Endothelial cell of umbilical vein (primary cell): Measurements from ENCODE around the gene CSMD2. TPM values are rescaled to one million over a fixed set of nuclear protein-coding genes. Genes with fewer than 3 reads are reported as not detected.

Experiments
- BruUV-seq: library from RNA; stranded (reverse); fragments of 400-500 nt; replicated peaks from 2 replicates; lab custom pipeline; 2021; lab: Mats Ljungman, UMichigan
- CTCF ChIA-PET: fragments of 300-600, 350-600 bp; sonication (Branson Sonifier 250); formaldehyde crosslinking; loops from one replicate; lab custom pipeline; 2021; ENCODE audit warnings: antibody characterized with exemption, inconsistent platforms; lab: Charles Lee
- POLR2A ChIA-PET: fragments of 300-600, 350-600 bp; sonication (Branson Sonifier 250); formaldehyde crosslinking; loops from one replicate; lab custom pipeline; 2021; ENCODE audit warnings: antibody characterized with exemption, inconsistent platforms; lab: Charles Lee
- DNase-seq: peaks from one replicate; pipeline ENCODE4 v3.0.0-alpha.2; 2011; ENCODE audit warnings: low read depth, low spot score
- FAIRE-seq: peaks from 2 replicates; lab custom pipeline; 2011; peaks lifted over from hg19 to GRCh38; lab: Jason Lieb, UNC
- H2AFZ ChIP-seq: 2 replicates; pipeline ENCODE4 v1.6.0; 2012; ENCODE audit warnings: low read depth, low read length, control low read depth, inconsistent platforms
- H3K27ac ChIP-seq: 2 replicates; pipeline ENCODE4 v1.5.1; 2011; ENCODE audit warnings: low read depth, mild to moderate bottlenecking, control low read depth, low read length, moderate library complexity; ENCODE audit not compliant: insufficient read depth
- H3K27me3 ChIP-seq, 2 experiments: 2 replicates each; pipeline versions ENCODE4 v1.6.0 to v1.6.1; 2011; ENCODE audit warnings: low read length in 2 of 2, mixed read lengths in 1 of 2; ENCODE audit not compliant: control insufficient read depth in 2 of 2, insufficient read depth in 2 of 2
- H3K36me3 ChIP-seq, 2 experiments: 2 replicates in 1 of 2; 3 replicates in 1 of 2; pipeline ENCODE4 v1.5.1; 2011; ENCODE audit warnings: low read length in 2 of 2, mild to moderate bottlenecking in 1 of 2, moderate library complexity in 1 of 2; ENCODE audit not compliant: control insufficient read depth in 2 of 2, insufficient read depth in 2 of 2; ENCODE audit errors: extremely low read depth in 1 of 2
- H3K4me1 ChIP-seq: 3 replicates; pipeline ENCODE4 v1.5.1; 2011; ENCODE audit warnings: mild to moderate bottlenecking, low read length; ENCODE audit not compliant: control insufficient read depth, insufficient read depth; ENCODE audit errors: extremely low read depth
- H3K4me2 ChIP-seq: 2 replicates; pipeline ENCODE4 v1.6.1; 2011; ENCODE audit warnings: low read length, control low read depth, mixed read lengths; ENCODE audit not compliant: insufficient read depth
- H3K4me3 ChIP-seq, 3 experiments: fragments of 200-600 bp in 1 of 3; sonication (generic), shearing (Covaris generic) in 1 of 3; replicated peaks in 1 of 3; 2 replicates each; pipeline ENCODE4 v1.5.1; 2011 to 2016; ENCODE audit warnings: control low read depth in 3 of 3, low read length in 3 of 3, mild to moderate bottlenecking in 2 of 3, inconsistent platforms in 1 of 3, low read depth in 1 of 3, moderate library complexity in 1 of 3; ENCODE audit not compliant: insufficient read depth in 1 of 3
- H3K79me2 ChIP-seq: 2 replicates; pipeline ENCODE4 v1.6.0; 2012; ENCODE audit warnings: low read length, inconsistent platforms; ENCODE audit not compliant: control insufficient read depth, insufficient read depth
- H3K9ac ChIP-seq: replicated peaks from 2 replicates; pipeline ENCODE3; 2011; ENCODE audit warnings: low read length, control low read depth; ENCODE audit not compliant: insufficient read depth; ENCODE audit errors: extremely low read depth
- H3K9me1 ChIP-seq: replicated peaks from 3 replicates; pipeline ENCODE4 v1.6.0; 2011; ENCODE audit warnings: mild to moderate bottlenecking, low read length; ENCODE audit not compliant: control insufficient read depth, insufficient read depth; ENCODE audit errors: extremely low read depth
- H3K9me3 ChIP-seq: replicated peaks from 2 replicates; pipeline ENCODE4 v1.5.1; 2012; ENCODE audit warnings: low read length, inconsistent platforms; ENCODE audit not compliant: control insufficient read depth, insufficient read depth
- H4K20me1 ChIP-seq: replicated peaks from 2 replicates; pipeline ENCODE3; 2011; ENCODE audit warnings: mild to moderate bottlenecking, low read length; ENCODE audit not compliant: control insufficient read depth, insufficient read depth; ENCODE audit errors: extremely low read depth
- EZH2 ChIP-seq: IDR thresholded peaks from 2 replicates; pipeline ENCODE4 v1.6.1; 2012; ENCODE audit warnings: borderline replicate concordance, low read depth, mild to moderate bottlenecking, moderate library complexity, low read length, inconsistent platforms; ENCODE audit not compliant: severe bottlenecking
- FOS ChIP-seq: IDR thresholded peaks from 2 replicates; pipeline ENCODE4 v1.6.1; 2011; ENCODE audit warnings: mild to moderate bottlenecking, low read length, moderate library complexity, borderline replicate concordance; ENCODE audit not compliant: insufficient read depth
- GATA2 ChIP-seq: IDR thresholded peaks from 2 replicates; pipeline ENCODE4 v1.7.0; 2011; ENCODE audit warnings: low read depth, mild to moderate bottlenecking, moderate library complexity, mixed read lengths, low read length; ENCODE audit not compliant: insufficient read length, insufficient read depth
- JUN ChIP-seq: IDR thresholded peaks from 2 replicates; pipeline ENCODE4 v1.6.1; 2011; ENCODE audit warnings: borderline replicate concordance, low read depth; ENCODE audit not compliant: insufficient read length, insufficient read depth
- MYC ChIP-seq: IDR thresholded peaks from one replicate; pipeline ENCODE4 v1.6.1; 2011; ENCODE audit warnings: mild to moderate bottlenecking, low read depth, low read length
- POLR2A ChIP-seq: IDR thresholded peaks from 2 replicates; pipeline ENCODE4 v1.6.1; 2012; ENCODE audit warnings: low read depth, mild to moderate bottlenecking, control low read depth, low read length
- POLR2AphosphoS5 ChIP-seq: IDR thresholded peaks from 2 replicates; pipeline ENCODE4 v1.6.1; 2012; ENCODE audit warnings: low read depth, mild to moderate bottlenecking, control low read depth, low read length, moderate library complexity; ENCODE audit not compliant: insufficient read depth
- dilution Hi-C: fragments of 300-500 bp; cut with MboI; formaldehyde crosslinking; loops from one replicate; pipeline ENCODE4 v1.15.0; 2019; ENCODE audit warnings: low sequenced_read_pairs; ENCODE audit not compliant: extremely low pct_ligation_motif_present
- intact Hi-C: fragments of 100-400 bp; cut with micrococcal nuclease; formaldehyde crosslinking; loops from one replicate; pipeline ENCODE4 v1.10.0; 2022
- polyA plus RNA-seq, 4 experiments: library from polyadenylated mRNA; depleted of rRNA in 3 of 4; stranded (reverse) in 3 of 4; unstranded in 1 of 4; fragments of >200 nt; gene quantifications; 2 replicates each; pipeline versions ENCODE4 v1.2.1 to v1.2.3, GENCODE V29; 2011 to 2012; ENCODE audit warnings: missing spikeins in 1 of 4
- total RNA-seq: library from RNA; stranded (reverse); gene quantifications from 2 replicates; pipeline ENCODE4 v1.2.3, GENCODE V29; 2021
- TF ChIP-seq, protein P1 (sequence below), 2 donors: IDR thresholded peaks; 1 replicate in 1 of 2; 2 replicates in 1 of 2; pipeline ENCODE4 v1.5.1; 2011; ENCODE audit warnings: low read length in 2 of 2, mild to moderate bottlenecking in 2 of 2, moderate library complexity in 2 of 2, control low read depth in 1 of 2, inconsistent platforms in 1 of 2, low read depth in 1 of 2; ENCODE audit not compliant: insufficient read depth in 1 of 2; ENCODE audit errors: extremely low read depth in 1 of 2
- TF ChIP-seq, protein P2 (sequence below): IDR thresholded peaks from 2 replicates; pipeline ENCODE4 v1.6.1; 2011; ENCODE audit not compliant: insufficient read depth, insufficient read length

CSMD2 gene
- total and polyA plus RNA-seq, 2 donors (not counting 3 experiments of a cell fraction or from before 2014, with no cell fraction given) = under 0.01 TPM; not detected in 1

GRCh38 chr1:33848205-33848937 lies 316.7 kb downstream of the CSMD2 start:
- BruUV-seq = no TSS peak
- Histone ChIP-seq H3K9me3 (peaks cover 2% of the 10 kb centered on the region), H2AFZ (no peak overlapping the region), H3K9me1 (no peaks in the 10 kb centered on the region), H3K9ac (no peak overlapping the region), H3K79me2 (no peaks in the 10 kb centered on the region), H3K4me3 (no peak overlapping the region), H3K4me2 (no peak overlapping the region), H4K20me1 (no peaks in the 10 kb centered on the region), H3K4me1 (no peaks in the 10 kb centered on the region), H3K27me3 (no peaks in the 10 kb centered on the region), H3K27ac (no peak overlapping the region), H3K36me3 (no peaks in the 10 kb centered on the region)
- intact Hi-C loops = no loop called here
- ChIA-PET CTCF (interaction anchor here (0.6 kb wide), 1 partner anchor 75 kb away, joined by 3 read pairs; no protein-coding TSS in a partner anchor), POLR2A (no interaction called here)
- TF ChIP-seq JUN = no peak
- no peak for TF ChIP-seq POLR2AphosphoS5
- TF ChIP-seq, protein P1, sequence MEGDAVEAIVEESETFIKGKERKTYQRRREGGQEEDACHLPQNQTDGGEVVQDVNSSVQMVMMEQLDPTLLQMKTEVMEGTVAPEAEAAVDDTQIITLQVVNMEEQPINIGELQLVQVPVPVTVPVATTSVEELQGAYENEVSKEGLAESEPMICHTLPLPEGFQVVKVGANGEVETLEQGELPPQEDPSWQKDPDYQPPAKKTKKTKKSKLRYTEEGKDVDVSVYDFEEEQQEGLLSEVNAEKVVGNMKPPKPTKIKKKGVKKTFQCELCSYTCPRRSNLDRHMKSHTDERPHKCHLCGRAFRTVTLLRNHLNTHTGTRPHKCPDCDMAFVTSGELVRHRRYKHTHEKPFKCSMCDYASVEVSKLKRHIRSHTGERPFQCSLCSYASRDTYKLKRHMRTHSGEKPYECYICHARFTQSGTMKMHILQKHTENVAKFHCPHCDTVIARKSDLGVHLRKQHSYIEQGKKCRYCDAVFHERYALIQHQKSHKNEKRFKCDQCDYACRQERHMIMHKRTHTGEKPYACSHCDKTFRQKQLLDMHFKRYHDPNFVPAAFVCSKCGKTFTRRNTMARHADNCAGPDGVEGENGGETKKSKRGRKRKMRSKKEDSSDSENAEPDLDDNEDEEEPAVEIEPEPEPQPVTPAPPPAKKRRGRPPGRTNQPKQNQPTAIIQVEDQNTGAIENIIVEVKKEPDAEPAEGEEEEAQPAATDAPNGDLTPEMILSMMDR (IDR thresholded peaks at IDR 0.05; ENCODE audit: extremely low read depth in 1 of 2, insufficient read depth in 1 of 2, low read depth in 1 of 2, low read length in 2 of 2) = no peak
- TF ChIP-seq, protein P2, sequence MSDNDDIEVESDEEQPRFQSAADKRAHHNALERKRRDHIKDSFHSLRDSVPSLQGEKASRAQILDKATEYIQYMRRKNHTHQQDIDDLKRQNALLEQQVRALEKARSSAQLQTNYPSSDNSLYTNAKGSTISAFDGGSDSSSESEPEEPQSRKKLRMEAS = no peak
- no peak for TF ChIP-seq MYC
- TF ChIP-seq EZH2 = no peak
- TF ChIP-seq GATA2 = no peak
- TF ChIP-seq POLR2A = no peak
- TF ChIP-seq FOS = no peak
- DNase-seq (no peak), FAIRE-seq (no peak)
- dilution Hi-C loops = no loop called here
